SK-MEL-5 (cell line): ENCODE results near the gene BDKRB1. TPM values are rescaled to one million over a fixed set of nuclear protein-coding genes. Genes with fewer than 3 reads are reported as not detected.
A peak's percentile ranks its signal among the peaks of the same experiment; 100 is the strongest.

Experiments
- DNase-seq: peaks from one replicate; pipeline ENCODE4 v3.0.0-alpha.2; 2016; ENCODE audit warnings: low read depth, low spot score
- in situ Hi-C: cut with HindIII; loops from 2 replicates; pipeline ENCODE4 v1.10.0; 2016; ENCODE audit warnings: low sequenced_read_pairs, high pct_unique_total_duplicates, low pct_unique_long_range_greater_than_20kb
- total RNA-seq: library from RNA; depleted of rRNA; stranded (reverse); fragments of >200 nt; shearing (Covaris generic); gene quantifications from 2 replicates; pipeline ENCODE4 v1.2.3, GENCODE V29; 2014

BDKRB1 gene
- total RNA-seq, 1 experiment from 2014 or later: 0.53 TPM

DNA sequence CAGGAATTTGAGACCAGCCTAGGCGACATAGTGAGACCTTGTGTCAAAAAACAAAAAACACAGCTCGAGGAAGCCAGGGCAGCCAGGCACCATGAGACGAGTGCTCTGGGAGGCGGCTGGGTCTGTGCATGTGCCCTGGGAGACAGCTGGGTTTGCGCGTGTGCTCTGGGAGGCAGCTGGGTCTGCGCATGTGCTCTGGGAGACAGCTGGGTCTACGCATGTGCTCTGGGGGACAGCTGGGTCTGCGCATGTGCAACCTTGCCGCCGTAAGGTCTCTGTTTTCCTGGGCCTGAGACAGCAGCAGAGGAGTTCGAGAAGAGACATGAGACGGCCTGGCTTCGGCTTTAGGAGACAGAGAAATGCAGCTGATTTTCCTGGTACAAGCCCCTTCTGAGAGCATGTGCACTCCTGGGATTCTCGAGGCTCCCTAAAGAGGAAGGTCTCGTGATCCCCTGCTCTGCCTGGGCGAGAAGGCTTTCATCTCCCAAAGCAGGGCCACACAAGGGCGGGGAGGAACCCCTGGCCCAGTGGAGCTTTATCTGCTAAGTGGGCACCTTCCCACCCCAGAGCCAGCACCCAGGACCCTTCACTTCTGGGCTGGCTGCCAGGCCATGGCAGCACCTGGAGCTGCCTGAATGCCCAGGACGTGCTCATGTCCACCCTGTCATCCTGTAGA, 3.5 kb upstream of the BDKRB1 start:
- in situ Hi-C loops: no loop called here
- DNase-seq: peak; percentile 62

DNA sequence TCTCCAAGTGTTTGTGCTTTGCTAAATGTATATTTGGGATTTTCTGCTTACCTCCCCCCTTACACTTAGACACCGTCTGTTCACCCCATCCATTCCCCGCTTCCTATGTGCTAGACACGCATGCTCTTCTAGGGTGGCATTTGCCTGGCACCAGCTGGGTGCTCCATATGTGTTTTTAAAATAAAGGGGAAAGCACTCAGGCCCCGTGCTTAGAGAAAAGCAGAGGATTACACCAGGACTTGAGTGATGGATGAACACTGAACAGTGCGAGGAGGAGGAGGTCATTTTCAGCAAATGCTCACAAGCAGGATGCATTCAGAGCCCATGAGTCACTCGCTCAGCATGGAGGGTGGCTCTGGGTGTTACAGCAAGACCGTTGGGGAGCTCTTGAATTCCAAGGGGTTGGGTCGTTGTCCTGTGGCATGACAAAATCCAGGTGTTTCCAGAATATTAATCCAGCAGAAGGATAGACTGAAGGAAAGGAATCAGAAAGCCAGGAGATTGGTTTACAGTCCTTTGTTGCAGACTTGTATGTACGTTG, 2.9 kb upstream of the BDKRB1 start:
- in situ Hi-C loops: no loop called here
- no peak for DNase-seq

DNA sequence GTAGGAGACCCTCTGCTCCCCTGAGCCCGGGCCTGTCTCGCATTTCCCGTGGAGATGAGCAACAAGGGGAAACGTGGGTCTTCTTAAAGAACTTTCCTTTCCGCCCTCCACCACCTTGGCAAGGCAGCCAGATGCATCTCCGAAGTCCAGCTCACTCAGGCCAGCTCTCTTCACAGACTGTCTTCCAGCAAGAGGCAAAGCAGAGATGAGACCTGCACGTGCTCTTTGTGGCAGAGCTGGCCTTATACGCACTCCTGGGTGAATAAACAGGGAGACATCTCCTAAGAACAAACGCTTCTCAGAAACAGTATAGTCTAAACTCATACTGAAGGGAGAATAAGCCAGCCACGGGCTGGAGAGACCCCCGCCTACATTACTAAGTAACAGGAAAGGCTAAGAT, 1.3 kb upstream of the BDKRB1 start:
- in situ Hi-C loops: no loop called here
- DNase-seq: no peak

DNA sequence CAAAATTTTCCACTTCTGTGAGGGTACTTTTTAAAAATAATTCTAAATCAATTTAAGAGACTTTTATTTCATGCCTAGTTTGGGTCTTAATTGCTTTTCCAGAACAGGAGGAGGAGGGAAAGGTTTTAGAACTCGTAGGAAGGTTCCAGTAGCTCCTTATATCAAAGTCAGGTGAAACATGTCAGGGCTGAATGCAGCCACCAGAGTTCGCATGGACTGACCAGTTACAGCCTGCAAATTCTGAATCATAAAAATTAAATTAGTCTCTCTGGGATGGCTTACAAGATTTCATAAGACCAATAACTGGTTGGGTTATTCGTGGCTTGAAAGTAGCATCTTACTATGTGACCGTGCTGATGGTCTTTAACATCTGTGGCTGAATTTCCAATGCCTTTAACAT, 397 bp downstream of the BDKRB1 start:
- DNase-seq: no peak
- in situ Hi-C loops: no loop called here

DNA sequence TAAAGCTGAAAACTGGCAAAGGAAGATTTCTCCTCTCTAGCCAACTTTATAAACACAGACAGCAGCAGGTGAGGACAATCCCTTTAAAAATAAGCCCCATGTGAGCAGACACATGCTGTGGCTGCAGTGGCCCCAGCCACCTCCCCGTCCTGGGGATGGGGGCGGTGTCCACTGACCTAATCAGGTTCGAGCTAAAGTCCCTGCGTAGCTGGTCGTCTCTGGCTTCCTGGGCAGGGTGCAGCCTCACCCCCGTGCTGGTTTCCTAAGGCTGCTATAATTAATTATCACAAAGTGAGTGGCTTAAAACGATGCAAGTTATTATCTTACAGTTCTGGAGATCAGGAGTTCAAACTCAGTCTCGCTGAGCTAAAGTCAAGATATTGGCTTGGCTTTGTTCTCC, 1.0 kb downstream of the BDKRB1 start:
- no peak for DNase-seq
- in situ Hi-C loops: no loop called here

DNA sequence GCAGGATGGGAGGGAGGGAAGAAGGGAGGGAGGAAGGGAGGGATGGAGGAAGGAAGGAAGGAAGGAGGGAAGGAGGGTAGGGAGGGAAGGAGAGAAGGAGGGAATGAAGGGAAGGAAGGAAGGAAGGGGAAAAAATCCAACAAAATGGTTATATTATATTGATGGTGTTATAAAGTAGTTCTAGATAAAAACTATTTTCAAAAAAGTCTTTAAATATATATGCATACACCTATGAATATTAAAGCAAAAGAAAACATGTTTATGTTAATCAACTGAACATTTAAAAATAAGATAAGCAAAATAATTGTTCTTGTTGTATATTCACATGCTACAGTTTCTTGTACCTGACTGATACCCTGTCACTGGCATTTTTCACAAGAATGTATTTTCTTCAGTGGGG, 1.9 kb downstream of the BDKRB1 start:
- in situ Hi-C loops: no loop called here
- no peak for DNase-seq

DNA sequence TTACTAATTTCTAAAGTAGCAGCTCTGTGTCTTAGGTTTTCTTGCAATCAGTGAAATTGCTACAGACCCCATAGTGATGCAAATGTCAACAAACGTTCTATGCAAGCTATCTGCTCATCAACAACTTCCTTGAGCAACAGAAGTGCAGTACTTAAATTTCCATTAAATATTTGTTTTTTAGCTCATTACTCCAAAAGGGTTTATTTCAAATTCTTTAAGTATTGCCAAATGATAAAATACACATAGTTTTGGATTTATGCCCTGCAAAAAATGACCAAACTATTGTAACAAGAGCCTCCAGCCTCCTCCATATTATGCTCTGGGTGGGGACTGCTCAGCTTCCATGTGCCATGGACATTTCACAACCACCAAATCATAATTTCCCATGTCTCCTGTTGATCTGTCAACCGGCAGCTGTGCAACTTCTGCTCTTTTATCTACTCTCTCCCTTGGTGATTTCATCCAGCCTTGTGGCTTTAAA, 4.4 kb downstream of the BDKRB1 start:
- no peak for DNase-seq
- in situ Hi-C loops: no loop called here

DNA sequence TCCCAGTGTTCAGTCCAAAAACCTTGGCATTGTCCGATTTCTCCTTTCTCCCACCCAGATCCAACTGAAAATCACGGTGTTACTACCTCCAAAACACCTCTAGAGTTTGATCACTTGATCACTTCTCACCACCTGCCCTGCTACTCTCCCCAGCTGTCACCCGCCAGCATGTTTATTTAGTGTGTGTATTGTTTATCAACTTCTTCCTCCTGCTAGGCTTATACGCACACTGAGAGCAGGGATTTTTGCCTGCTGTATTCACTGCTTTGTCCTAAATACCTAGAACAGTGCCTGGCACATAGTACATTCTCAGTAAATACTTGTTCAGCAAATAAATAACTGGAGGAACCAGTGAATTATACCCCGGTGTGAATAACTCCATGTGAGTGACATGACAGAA, 5.0 kb downstream of the BDKRB1 start:
- DNase-seq: no peak
- in situ Hi-C loops: no loop called here

DNA sequence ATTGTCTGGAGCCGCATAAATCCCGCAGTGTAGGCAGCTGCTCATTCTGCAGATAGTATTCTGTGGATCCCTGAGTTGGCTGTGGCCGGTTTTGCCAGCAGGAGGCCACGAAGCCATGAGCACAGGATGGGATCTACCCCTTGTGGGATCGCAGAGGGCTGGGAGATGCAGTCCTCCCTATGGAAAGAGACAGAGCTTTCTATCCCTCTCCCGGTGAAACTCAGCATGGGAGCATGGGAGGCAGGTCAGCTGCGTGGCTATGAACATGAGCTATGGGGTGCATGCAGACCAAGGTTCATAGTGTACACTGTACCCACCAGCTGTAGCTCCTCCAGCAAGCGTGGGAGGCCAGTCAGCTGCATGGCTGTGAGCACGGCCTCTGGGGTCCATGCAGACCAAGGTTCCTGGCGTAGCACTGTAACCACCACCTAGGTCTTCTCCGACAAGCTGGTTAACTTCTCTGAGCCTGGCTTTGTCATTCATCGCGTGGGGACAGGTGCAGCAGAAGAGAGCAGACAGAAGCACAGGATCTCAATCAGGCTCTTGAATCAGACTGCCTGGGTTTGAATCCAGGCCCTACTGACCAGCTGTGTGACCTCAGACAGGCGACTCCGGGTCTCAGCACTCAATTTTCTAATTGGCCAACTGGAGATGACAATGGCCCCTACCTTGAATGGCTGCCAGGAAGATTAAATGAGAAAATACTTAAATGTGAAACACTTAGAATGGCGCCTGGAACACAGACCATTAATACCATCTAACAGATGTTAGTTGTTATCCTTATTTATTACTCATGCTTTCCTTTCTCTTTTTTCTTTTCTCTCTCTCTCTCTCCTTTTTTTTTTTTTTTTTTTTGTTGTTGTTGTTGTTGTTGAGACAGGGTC, 6.0 kb downstream of the BDKRB1 start:
- in situ Hi-C loops: no loop called here
- peak; percentile 17 for DNase-seq

DNA sequence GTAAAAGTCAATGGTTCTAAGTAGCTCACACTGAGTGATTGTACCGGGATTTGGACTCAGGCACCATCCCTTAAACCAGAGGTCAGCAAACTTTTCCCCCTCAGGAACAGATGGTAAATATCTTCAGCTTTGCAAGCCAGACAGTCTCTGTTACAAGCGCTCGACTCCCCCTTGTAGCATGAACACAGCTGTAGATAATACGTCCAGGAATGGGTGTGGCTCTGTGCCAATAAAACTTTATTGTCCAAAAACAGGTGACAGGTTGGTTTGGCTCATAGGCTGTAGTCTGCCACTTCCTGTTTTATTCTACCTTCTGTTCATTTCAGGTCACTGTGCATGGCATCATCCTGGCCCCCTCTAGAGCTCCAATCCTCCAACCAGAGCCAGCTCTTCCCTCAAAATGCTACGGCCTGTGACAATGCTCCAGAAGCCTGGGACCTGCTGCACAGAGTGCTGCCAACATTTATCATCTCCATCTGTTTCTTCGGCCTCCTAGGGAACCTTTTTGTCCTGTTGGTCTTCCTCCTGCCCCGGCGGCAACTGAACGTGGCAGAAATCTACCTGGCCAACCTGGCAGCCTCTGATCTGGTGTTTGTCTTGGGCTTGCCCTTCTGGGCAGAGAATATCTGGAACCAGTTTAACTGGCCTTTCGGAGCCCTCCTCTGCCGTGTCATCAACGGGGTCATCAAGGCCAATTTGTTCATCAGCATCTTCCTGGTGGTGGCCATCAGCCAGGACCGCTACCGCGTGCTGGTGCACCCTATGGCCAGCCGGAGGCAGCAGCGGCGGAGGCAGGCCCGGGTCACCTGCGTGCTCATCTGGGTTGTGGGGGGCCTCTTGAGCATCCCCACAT, 7.6 kb downstream of the BDKRB1 start:
- in situ Hi-C loops: no loop called here

DNA sequence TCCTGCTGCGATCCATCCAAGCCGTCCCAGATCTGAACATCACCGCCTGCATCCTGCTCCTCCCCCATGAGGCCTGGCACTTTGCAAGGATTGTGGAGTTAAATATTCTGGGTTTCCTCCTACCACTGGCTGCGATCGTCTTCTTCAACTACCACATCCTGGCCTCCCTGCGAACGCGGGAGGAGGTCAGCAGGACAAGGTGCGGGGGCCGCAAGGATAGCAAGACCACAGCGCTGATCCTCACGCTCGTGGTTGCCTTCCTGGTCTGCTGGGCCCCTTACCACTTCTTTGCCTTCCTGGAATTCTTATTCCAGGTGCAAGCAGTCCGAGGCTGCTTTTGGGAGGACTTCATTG, 8.2 kb downstream of the BDKRB1 start:
- in situ Hi-C loops: no loop called here
- no peak for DNase-seq

More for the DNA sequence above, 7.6 kb downstream of the BDKRB1 start:
- DNase-seq: no peak

DNA sequence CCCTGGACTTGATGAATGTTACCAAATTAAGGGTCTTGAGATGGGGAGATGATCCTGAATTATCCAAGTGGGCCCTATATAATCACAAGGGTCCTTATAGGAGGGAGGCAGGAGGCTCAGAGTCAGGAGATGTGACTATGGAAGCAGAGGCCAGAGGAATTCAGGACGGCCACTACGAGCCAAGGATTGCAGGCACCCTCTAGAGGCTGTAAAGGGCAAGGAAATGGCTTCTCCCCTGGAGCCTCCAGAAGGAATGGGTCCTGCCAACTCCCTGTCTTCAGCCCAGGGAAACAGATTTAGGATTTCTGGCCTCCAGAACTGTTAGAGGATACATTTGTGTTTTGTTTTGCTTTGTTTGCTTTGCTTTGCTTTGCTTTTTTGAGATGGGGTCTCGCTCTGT, 8.8 kb downstream of the BDKRB1 start:
- in situ Hi-C loops: no loop called here
- peak; percentile 44 for DNase-seq

DNA sequence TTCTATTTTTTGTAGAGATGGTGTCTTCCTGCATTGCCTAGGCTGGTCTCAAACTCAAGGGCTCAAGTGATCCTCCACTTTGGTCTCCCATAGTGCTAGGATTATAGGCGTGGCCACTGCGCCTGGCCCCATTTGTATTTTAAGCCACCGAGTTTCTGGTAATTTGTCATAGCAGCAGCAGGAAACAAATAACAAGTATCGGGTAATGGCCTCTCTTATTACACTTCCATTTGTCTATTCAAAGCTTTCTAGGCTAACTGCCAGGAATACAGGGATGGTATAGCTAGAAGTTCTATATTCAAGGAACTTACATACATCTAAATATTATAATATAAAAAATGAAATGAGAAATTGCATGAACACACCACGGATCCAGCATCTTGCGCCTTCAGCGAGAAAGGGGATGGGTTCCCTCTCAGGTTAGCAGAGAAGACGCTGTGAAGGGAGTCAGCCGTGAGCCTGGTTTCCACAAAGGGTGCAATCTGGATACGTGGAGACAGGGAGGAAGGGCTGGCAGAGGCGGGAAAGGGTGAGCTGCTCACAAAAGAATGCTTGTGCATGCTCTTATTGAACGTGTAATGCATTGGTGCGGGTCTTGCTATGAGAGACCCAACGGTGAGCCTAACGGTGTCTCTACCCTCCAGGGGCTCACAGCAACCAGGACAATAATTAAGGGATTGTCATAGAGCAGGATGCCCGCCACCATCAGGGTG, 9.5 kb downstream of the BDKRB1 start:
- no peak for DNase-seq
- in situ Hi-C loops: no loop called here

DNA sequence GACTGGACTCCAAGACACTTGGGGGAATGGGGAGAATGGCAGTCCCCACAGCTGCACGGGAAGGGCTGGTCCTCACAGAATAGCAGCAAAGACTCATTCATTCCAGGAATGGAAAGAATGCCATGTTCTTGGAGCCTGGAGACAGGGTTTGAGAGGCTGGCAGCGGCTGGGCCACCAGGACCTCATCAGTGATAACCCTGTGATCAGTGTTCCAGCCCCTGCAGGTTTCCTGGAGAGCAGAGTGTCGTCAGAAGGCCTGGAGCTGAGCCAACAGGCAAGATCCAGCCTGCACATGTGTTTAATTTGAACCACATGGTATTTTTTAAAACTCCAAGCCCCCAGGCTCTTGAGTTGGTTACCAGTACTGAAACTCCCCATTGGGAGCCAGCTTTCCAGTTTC, 11.3 kb downstream of the BDKRB1 start:
- in situ Hi-C loops: no loop called here
- peak; percentile 35 for DNase-seq

DNA sequence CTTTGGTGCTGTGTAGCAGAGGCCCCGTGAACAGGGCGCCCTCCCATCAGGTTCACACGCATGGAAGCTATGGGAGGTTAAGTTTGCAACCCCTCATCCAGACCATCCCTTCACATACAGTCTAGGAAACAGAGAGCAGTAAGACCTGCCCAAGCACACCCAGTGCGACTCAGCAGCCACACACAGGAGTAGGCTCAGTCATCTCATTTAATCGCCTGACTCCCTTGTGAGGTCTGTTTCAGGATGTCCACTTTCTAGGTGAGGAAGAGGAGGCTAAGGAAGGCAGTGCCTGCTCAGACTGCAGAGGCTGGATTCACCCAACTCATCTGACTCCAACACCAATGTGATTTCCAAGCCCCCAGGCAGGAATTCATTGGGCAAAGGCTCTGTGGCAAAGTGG, 11.9 kb downstream of the BDKRB1 start:
- in situ Hi-C loops: no loop called here
- DNase-seq: no peak

DNA sequence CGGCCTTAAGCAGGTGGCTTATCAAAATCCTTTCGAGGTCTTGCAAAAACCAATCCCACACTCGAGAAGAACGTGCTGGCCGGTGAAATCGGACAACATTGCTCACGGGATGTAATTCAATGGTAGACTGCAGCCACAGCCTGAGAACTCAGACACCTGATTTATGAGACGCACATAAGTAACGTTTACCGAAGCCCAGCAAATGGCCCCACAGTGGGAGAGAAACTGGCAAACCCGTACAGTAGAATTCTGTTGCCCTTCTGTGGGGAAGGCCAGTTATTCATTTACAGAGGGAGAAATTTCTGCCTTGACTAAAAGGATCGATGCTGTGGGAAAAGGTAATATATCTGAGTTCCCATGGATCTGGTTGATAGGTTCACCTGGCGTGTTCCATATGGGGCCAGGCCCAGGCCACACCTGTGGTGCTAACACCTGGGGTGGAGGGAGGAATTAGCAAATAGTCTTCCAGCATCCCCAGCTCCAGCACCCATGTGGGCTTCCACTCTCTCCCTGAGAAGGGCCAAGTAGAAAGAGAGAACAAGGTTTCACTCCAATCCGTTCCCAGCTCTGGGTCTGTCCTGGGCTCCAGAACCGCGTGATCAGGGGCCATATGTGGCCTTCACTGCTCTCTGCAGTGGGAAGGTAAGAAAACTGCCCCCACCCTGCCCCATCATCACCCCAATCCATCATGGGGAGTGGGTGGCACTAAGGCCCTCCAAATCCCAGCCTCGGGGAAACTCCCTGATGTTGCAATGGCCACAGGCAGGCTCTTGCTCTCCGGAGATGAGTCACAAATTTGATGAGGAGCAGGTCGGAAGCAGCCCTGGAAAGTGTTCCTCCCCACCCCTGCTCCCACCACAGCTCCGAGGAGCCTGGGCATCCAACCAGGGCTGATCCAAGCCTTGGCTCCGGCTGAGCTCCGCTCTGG, 12.7 kb downstream of the BDKRB1 start:
- DNase-seq: no peak

DNA sequence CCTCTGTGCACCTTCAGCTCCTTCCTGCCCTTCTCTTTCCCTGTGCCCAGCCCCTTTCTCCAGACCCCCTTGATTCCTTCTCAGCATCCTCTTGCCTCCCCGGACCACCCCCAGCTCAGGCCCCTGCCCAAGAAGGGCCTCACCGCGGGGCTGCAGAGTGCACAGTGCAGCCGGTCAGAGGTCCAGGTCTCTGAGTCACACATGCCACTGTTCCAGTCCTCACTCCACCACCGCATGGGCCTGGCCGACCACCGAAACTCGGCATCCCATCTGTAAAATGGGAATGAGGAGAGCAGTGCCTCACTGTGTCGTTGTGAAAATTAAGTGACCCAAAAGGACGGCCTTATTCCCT, 13.3 kb downstream of the BDKRB1 start:
- in situ Hi-C loops: no loop called here
- DNase-seq: no peak

More for the DNA sequence above, 12.7 kb downstream of the BDKRB1 start:
- in situ Hi-C loops: no loop called here
